SU-DHL-6 (cell line): Measurements from ENCODE around the gene ACAD10.

ENCODE experiments used
- CTCF ChIP-seq: fragments of 200-600 bp; sonication (generic); IDR thresholded peaks from one replicate; pipeline ENCODE4 v1.5.1; 2017; ENCODE audit warnings: antibody characterized with exemption, mild to moderate bottlenecking, low read length, moderate library complexity; ENCODE audit not compliant: insufficient read depth, poor library complexity, severe bottlenecking
- EZH2phosphoT487 ChIP-seq: fragments of 200-600 bp; sonication (generic), shearing (Covaris generic); conservative IDR thresholded peaks from 2 replicates; pipeline ENCODE4 v1.6.1; 2018; ENCODE audit warnings: mild to moderate bottlenecking, antibody characterized with exemption, low read length, moderate library complexity, mixed read lengths

- TF ChIP-seq CTCF = no peak
- no peak for TF ChIP-seq EZH2phosphoT487
Observed at GRCh38 chr12:111759991-111760390, 74.1 kb downstream of the ACAD10 start.
